ENCODE measurements around the gene BBS9.

- TF ChIP-seq CTCF (IDR thresholded peaks at IDR 0.05) (no peak), EZH2 (IDR thresholded peaks at IDR 0.05; ENCODE audit: borderline replicate concordance, insufficient read depth, low read depth, low read length, poor library complexity, severe bottlenecking) (no peak)
Observed at GRCh38 chr7:33626869-33627268, 497.5 kb downstream of the BBS9 start.

Data from B cell (primary cell).